Activated CD8-positive, alpha-beta memory T cell treated with anti-CD3 and anti-CD28 coated beads, Interleukin-2, amount 10 ng/mL, durations not matched to agents 7 days and 5 days (primary cell): ENCODE measurements around the gene TBL1X. TPM values are rescaled to one million over a fixed set of nuclear protein-coding genes. Genes with fewer than 3 reads are reported as not detected.
"Not testable (repeated sequence)": the region's sequence is repeated elsewhere in the genome, so short reads cannot be mapped to it uniquely, and the experiment has no call there.

Source experiments
- ATAC-seq: fragments of 150-1000 bp; cut with Tn5 transposase; one replicate; pipeline ENCODE4 v1.10.0; 2021; ENCODE audit warnings: moderate library complexity
- CTCF ChIA-PET: fragments of 350-600 bp; sonication (Branson Sonifier 250); formaldehyde crosslinking; loops from one replicate; lab custom pipeline; 2021; ENCODE audit warnings: antibody characterized with exemption; lab: Charles Lee
- DNase-seq: peaks from one replicate; pipeline ENCODE4 v3.0.0-alpha.2; 2020
- H3K27ac Mint-ChIP-seq: one replicate; pipeline ENCODE4 v1.8.0; 2021; ENCODE audit warnings: mild to moderate bottlenecking, mixed read lengths
- H3K27me3 Mint-ChIP-seq: one replicate; pipeline ENCODE4 v1.8.0; 2021; ENCODE audit warnings: mixed read lengths
- H3K36me3 Mint-ChIP-seq: one replicate; pipeline ENCODE4 v1.8.0; 2021; ENCODE audit warnings: mild to moderate bottlenecking, mixed read lengths
- H3K4me1 Mint-ChIP-seq: one replicate; pipeline ENCODE4 v1.8.0; 2021; ENCODE audit warnings: mixed read lengths
- H3K4me3 Mint-ChIP-seq: one replicate; pipeline ENCODE4 v1.8.0; 2021; ENCODE audit warnings: mild to moderate bottlenecking, moderate library complexity, mixed read lengths
- H3K9me3 Mint-ChIP-seq: one replicate; pipeline ENCODE4 v1.8.0; 2022; ENCODE audit warnings: low read depth, mixed read lengths
- total RNA-seq, 2 experiments: library from RNA; stranded (reverse); gene quantifications; one replicate each; pipeline ENCODE4 v1.2.3, GENCODE V29; 2021

TBL1X gene
- 10 to 100 TPM; 33.2 to 35.5 TPM for total RNA-seq

DNA sequence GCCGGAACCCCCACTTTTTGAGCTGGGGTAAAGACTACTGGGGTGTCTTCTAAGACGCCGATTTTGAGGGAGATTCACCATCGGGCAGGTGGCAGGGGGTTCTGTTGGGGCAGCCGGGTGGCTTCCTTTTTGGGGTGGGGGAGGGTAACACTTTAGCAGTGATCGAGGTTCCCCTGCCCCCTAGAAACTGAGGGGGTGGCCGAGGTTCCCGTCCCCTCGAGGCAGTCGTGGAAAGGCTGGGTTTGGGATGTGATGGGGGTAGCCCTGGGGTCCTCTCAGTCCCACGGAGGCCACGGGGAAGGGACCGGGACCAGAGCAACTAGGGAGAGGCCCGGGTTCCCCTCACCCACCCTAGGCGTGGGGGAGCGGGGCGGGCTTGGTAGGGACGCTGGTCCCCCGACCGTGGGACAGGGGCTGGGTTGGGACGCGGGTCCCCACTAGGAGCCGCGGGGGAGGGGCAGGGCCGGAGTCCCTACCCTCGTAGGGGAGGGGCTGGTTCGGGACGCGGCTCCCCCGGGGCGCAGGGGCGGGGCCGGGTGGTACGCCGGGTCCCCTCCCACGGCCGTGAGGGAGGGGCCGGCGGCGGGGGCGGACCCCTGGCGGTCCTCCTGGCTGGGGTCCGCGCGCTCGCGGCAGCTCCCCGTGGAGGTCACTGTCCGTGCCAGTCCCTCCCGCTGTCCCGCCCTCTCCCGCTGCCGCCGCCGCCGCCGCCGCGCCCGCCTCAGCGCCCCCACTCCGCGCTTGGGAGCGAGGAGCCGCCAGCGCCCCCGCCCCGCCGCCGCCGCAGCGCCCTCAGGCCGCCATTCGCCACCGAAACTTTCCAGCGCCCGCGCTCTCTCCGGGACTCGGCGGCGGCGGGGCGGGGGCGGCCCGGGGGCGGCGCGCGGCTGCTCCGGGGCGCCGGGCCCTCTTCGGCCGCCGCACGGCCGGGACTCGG lies at the start of gene TBL1X:
TSS of gene TBL1X (plus strand) at position 624 of the 937 bp plus-strand sequence. CDS start 188,529 bp downstream, outside the sequence.
- no peaks in the 10 kb centered on the region for H3K27me3 Mint-ChIP-seq
- DNase-seq = peak; percentile 69
- ATAC-seq = peak; percentile 63
- H3K27ac Mint-ChIP-seq = peak within 1 kb of the TSS; percentile 87
- H3K36me3 Mint-ChIP-seq = peaks cover 8% of the 10 kb centered on the region
- H3K4me3 Mint-ChIP-seq = peak within 1 kb of the TSS; percentile 71
- H3K9me3 Mint-ChIP-seq = no peaks in the 10 kb centered on the region
- H3K4me1 Mint-ChIP-seq = peaks cover 40% of the 10 kb centered on the region
- CTCF ChIA-PET = interaction anchor here (0.9 kb wide), 1 partner anchor 123 kb away, joined by 4 read pairs; no protein-coding TSS in a partner anchor

DNA sequence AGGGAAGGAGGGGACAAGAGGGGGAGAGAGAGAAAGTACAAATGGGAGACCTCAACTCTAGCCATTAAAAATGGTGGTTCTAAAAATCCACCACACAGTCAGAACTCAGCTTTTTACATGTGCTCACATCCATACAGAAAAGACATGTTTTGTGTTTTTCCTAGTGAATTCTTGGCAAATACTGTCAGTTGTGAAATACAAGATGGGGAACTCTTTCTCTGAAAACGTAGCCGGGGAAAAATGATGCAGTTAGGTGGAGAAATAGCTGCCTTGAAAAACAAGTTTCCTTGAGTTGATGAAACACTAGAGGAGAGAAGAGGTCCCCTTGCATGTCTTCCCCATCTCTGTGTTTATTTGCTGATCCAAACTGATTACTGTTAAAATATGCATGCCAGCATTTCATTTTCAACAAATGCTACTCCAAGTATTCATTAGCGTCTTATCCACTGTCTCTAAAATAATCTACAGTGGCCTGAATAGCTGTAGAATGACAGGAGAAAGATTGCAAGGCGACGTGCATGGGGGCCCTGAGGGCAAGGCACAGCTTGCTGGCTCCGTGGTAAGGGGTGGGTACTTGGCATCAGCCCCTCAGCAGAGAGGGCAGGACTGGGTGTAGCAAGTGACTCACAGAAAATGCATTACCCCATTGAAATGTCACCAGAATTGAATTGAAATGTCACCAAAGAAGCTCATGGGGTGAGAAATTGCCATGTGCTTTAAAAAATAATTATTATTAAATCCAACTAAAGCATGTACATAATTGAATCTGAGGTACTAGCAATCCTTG lies 48.1 kb upstream of the TBL1X start:
- Mint-ChIP-seq H3K9me3 (no peaks in the 10 kb centered on the region), H3K4me3 (no peak overlapping the region), H3K27ac (no peak overlapping the region), H3K36me3 (no peaks in the 10 kb centered on the region), H3K27me3 (no peaks in the 10 kb centered on the region), H3K4me1 (peaks cover 14% of the 10 kb centered on the region)
- CTCF ChIA-PET = no interaction called here
- no peak for ATAC-seq
- DNase-seq = no peak

GRCh38 chrX:9418262-9418661 lies 46.6 kb upstream of the TBL1X start:
- H3K4me3 Mint-ChIP-seq = no peak overlapping the region
- CTCF ChIA-PET = no interaction called here
- H3K27ac Mint-ChIP-seq = no peak overlapping the region
- H3K4me1 Mint-ChIP-seq = peaks cover 14% of the 10 kb centered on the region
- H3K9me3 Mint-ChIP-seq = no peaks in the 10 kb centered on the region
- H3K36me3 Mint-ChIP-seq = no peaks in the 10 kb centered on the region
- H3K27me3 Mint-ChIP-seq = no peaks in the 10 kb centered on the region
- ATAC-seq (no peak), DNase-seq (no peak)

DNA sequence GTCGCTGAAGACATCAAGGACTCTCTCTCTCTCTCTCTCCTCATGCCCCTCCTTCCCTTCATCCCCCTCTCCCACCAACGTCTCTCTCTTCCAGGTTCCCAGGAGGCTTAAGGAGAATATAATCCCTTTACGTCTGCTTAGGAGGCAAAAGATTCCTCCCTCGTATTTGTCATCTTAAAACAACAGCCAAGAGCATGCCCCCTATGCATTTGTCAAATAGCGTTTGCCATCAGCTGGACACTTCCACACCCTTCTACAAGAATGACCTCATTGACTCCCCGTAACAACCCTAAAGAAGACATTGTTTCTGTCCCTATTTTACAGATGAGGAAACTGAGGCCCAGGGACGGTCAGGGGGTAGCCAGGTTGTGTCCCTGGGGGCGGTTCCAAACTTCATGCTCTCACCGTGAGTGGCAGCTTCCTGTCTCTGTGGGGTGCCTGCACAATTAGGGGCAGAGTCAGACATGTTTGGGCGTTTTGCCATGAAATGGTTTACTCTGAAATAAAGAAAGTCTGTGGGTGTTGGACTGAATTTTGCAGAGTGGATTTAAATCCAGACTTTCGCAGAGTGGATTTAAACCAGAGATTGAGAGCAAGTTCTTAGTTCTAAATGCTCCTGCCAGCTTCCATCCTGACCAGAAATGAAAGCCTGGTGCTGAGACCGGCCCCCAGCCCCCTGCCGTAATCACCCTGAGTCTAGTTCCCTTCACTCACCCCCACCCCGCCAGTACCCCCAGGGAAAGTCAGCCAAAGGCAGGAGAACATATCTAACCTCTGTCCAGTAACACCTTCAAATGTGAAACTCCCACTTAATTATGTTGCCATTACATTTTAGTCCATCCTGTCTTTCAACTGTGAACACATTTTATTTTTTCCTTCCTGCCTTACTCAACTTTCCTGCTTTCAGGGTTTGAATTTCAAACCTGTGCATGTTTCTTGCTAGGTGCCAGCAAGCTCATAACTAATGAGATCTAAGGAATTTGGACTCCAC lies 44.3 kb upstream of the TBL1X start:
- Mint-ChIP-seq H3K27ac (no peak overlapping the region), H3K4me1 (peaks cover 14% of the 10 kb centered on the region), H3K9me3 (peaks cover 2% of the 10 kb centered on the region), H3K4me3 (no peak overlapping the region), H3K27me3 (no peaks in the 10 kb centered on the region), H3K36me3 (peaks cover 2% of the 10 kb centered on the region)
- DNase-seq = no peak
- CTCF ChIA-PET = no interaction called here
- no peak for ATAC-seq

DNA sequence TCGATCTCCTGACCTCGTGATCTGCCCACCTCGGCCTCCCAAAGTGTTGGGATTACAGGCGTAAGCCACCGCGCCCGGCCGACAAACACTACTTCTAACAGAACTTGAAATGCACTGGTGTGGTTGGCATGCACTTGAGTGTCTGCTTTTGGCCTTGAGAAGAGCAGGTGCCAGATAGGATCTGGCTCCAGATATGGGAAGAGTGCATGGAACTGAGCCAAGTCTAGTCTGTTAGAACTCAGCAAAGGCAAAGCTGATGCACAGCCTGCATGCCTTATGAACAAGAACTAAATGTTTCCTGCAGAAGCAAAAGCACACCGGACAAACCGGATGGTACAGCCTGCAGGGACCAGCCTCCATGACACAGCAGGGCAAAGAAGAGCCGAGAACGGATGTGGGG lies 35.1 kb upstream of the TBL1X start:
- H3K36me3 Mint-ChIP-seq = no peaks in the 10 kb centered on the region
- no peaks in the 10 kb centered on the region for H3K9me3 Mint-ChIP-seq
- no peak for ATAC-seq
- no peak for DNase-seq
- H3K4me3 Mint-ChIP-seq = no peak overlapping the region
- no peak overlapping the region for H3K27ac Mint-ChIP-seq
- H3K4me1 Mint-ChIP-seq = no peaks in the 10 kb centered on the region
- CTCF ChIA-PET = no interaction called here
- H3K27me3 Mint-ChIP-seq = no peaks in the 10 kb centered on the region

GRCh38 chrX:9430346-9430921 lies 34.4 kb upstream of the TBL1X start:
- H3K27me3 Mint-ChIP-seq = no peaks in the 10 kb centered on the region
- CTCF ChIA-PET = no interaction called here
- no peak overlapping the region for H3K4me3 Mint-ChIP-seq
- no peaks in the 10 kb centered on the region for H3K36me3 Mint-ChIP-seq
- no peaks in the 10 kb centered on the region for H3K4me1 Mint-ChIP-seq
- no peaks in the 10 kb centered on the region for H3K9me3 Mint-ChIP-seq
- DNase-seq = no peak
- no peak for ATAC-seq
- no peak overlapping the region for H3K27ac Mint-ChIP-seq

DNA sequence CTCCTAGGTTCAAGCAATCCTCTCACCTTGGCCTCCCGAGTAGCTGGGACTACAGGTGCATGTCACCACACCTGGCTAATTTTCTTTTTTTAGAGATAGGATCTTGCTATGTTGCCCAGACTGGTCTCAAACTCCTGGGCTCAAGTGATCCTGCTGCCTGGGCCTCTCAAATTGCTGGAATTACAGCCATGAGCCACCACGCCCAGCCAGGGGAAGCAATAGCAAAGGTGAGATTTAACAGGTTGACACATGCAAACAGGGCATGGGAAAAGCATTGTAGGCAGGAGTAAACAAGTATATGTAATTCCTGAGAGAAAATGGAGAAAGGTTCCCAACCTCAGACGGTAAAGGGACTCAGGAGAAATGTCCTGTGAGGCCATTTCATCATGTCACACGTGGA lies 33.6 kb upstream of the TBL1X start:
- Mint-ChIP-seq H3K27me3 (no peaks in the 10 kb centered on the region), H3K27ac (no peak overlapping the region), H3K36me3 (no peaks in the 10 kb centered on the region), H3K4me1 (no peaks in the 10 kb centered on the region), H3K4me3 (no peak overlapping the region), H3K9me3 (no peaks in the 10 kb centered on the region)
- CTCF ChIA-PET = no interaction called here
- DNase-seq = no peak
- ATAC-seq = no peak

DNA sequence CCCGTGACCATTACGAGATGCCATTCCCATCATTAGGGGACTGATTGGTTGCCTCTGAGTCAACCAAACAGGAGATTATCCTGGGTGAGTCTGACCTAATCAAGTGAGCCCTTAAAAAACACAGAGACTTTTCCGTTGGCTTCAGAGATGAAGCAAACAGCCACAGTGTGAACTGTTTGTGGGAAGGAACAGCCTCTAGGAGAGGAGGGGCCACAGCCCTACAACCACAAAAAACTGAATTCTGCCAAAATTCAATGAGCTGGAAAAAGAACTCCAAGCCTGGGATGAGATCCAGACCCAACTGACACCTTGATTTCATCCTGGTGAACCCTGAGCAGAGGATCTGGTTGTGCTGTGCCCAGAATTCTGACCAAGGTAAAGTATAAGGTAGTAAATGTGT lies 31.3 kb upstream of the TBL1X start:
- Mint-ChIP-seq H3K9me3 (no peaks in the 10 kb centered on the region), H3K27me3 (no peaks in the 10 kb centered on the region), H3K27ac (no peak overlapping the region), H3K4me1 (no peaks in the 10 kb centered on the region), H3K4me3 (no peak overlapping the region), H3K36me3 (no peaks in the 10 kb centered on the region)
- ATAC-seq = no peak
- no peak for DNase-seq
- CTCF ChIA-PET = no interaction called here

DNA sequence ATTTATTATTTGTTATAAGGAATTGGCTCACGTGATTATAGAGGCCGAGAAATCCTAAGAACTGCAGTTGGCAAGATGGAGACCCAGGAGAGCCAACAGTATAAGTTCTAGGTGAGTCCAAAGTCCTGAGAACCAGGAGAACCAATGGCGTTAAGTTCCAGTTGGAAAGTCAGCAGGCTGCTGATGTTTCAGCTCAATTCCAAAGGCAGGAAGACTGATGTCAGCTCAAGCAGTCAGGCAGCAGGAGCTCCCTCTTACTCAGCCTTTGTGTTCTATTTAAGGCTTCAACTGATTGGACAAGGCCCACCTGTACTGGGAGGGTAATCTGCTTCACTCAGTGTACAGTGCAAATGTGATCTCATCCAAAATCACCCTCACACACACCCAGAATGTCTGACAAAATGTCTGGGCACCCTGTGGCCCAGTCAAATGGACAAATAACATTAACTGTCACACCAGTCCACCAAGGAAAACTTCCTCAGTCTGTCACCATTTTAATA lies 30.8 kb upstream of the TBL1X start:
- ATAC-seq (no peak), DNase-seq (no peak)
- Mint-ChIP-seq H3K4me3 (no peak overlapping the region), H3K27ac (no peak overlapping the region), H3K36me3 (no peaks in the 10 kb centered on the region), H3K4me1 (no peaks in the 10 kb centered on the region), H3K9me3 (no peaks in the 10 kb centered on the region), H3K27me3 (no peaks in the 10 kb centered on the region)
- CTCF ChIA-PET = no interaction called here

DNA sequence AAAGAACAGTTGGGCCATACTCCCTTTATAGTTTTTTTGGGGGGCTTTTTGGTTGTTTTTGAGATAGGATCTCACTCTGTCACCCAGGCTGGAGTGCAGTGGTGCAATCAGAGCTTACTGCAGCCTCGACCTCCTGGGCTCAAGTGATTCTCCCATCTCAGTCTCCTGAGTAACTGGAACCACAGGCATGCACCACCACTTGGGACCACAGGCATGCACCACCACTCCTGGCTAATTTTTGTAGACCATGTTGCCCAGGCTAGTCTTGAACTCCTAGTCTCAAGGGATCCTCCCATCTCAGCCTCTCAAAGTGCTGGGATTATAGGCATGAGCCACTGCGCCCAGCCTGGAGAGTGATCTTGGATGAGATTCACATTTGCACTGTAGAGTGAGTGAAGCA lies 29.8 kb upstream of the TBL1X start:
- ATAC-seq, H3K4me3 Mint-ChIP-seq, H3K27me3 Mint-ChIP-seq, H3K36me3 Mint-ChIP-seq, H3K9me3 Mint-ChIP-seq, H3K4me1 Mint-ChIP-seq, H3K27ac Mint-ChIP-seq, DNase-seq, CTCF ChIA-PET: not testable (repeated sequence)

DNA sequence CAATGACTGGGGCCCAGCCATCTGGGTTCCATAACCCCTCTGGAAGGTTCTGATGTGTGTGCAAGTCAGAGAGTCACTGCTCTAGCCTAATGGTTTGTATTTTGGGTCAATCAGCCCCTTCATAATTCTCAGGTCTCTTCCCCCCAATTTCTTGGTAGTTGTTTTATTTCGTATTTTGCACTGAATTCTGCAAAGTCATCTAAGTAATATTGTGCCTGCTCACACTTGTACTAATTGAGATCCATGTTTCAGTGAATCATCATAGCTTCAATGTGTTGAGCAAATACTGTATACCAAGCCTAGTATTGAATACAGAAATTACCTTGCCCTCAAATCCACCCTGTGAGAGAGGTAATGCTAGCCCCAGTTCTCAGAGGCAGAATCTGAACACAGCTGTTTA lies 28.0 kb upstream of the TBL1X start:
- no peaks in the 10 kb centered on the region for H3K27me3 Mint-ChIP-seq
- no peak overlapping the region for H3K4me3 Mint-ChIP-seq
- H3K36me3 Mint-ChIP-seq = no peaks in the 10 kb centered on the region
- H3K4me1 Mint-ChIP-seq = peaks cover 1% of the 10 kb centered on the region
- DNase-seq (no peak), ATAC-seq (no peak)
- no peak overlapping the region for H3K27ac Mint-ChIP-seq
- H3K9me3 Mint-ChIP-seq = no peaks in the 10 kb centered on the region
- CTCF ChIA-PET = no interaction called here

DNA sequence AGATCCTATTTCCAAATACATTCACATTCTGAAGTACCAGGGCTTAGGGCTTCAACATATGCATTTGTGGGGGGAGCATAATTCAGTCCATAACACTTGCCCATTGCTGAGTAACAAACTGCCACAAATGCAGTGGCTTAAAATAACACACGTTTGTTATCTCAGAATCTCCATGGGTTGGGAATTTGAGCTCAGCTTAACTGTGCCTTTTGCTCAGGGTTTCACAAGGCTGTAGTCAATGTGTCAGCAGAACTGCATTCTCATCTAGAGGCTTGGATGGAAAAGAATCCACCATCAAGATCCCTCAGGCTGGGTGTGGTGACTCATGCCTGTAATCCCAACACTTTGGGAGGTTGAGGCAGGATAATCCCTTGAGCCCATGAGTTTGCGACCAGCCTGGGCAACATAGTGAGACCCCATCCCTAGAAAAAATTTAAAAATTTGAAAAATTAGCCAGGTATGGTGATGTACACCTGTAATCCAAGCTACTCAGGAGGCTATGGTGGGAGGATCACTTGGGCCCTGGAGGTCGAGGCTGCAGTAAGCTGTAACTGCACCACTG lies 25.8 kb upstream of the TBL1X start:
- no peak overlapping the region for H3K27ac Mint-ChIP-seq
- peaks cover 1% of the 10 kb centered on the region for H3K4me1 Mint-ChIP-seq
- no peak overlapping the region for H3K4me3 Mint-ChIP-seq
- no peaks in the 10 kb centered on the region for H3K36me3 Mint-ChIP-seq
- no peak for ATAC-seq
- DNase-seq = no peak
- CTCF ChIA-PET = no interaction called here
- H3K27me3 Mint-ChIP-seq = no peaks in the 10 kb centered on the region
- H3K9me3 Mint-ChIP-seq = no peaks in the 10 kb centered on the region
